GM12864 (cell line): ENCODE data around the gene SOX14.

Source experiments
- DNase-seq: peaks from one replicate; pipeline ENCODE4 v3.0.0-alpha.2; 2011; ENCODE audit warnings: low read depth
- H3K4me3 ChIP-seq: 2 replicates; pipeline ENCODE4 v1.5.1; 2011; ENCODE audit warnings: mild to moderate bottlenecking, low read depth, low read length, control low read depth
- CTCF ChIP-seq: IDR thresholded peaks from 2 replicates; pipeline ENCODE4 v1.5.1; 2011; ENCODE audit warnings: low read depth, mild to moderate bottlenecking, moderate library complexity, low read length, control low read depth, inconsistent platforms; ENCODE audit errors: missing control alignments

SOX14 gene

DNA sequence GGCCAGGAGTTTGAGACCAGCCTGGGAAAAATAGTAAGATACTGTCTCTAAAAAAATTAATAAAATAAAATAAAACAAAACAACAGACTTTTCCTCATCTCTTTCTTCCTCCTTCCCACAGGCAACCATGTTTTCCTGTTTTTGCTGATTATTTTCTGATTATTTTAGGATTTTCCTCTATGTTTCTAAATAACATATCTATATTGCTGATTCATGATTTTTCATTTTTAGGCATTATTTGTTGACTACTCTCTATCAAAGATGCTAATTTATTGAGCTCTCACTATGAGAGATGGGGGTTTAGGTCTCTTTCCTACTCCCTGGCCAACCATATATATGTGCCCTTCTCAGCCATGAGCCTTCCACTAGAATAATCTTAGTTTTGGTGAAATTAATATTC is 45.4 kb downstream of the SOX14 start:
- no peak for TF ChIP-seq CTCF
- no peak for DNase-seq
- no peak overlapping the region for H3K4me3 ChIP-seq

DNA sequence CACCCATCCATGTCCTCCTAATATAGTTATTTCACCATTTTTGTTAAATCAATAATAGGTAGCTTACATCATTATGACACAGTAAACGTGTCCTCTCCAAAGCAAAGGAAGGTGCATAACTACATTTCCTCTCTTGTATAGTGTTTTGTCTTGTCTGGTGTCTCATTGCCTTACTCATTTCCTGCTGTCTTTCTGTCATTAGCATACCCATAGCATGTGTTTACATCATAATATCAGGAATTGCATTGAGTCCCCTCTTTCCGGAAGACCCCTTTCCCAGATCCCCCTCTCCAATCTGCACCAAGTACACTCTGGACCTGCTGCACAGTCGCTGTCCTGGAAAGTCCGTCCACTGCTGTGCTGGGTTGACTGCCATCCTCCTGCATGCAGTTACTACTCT is 47.9 kb downstream of the SOX14 start:
- no peak for TF ChIP-seq CTCF

DNA sequence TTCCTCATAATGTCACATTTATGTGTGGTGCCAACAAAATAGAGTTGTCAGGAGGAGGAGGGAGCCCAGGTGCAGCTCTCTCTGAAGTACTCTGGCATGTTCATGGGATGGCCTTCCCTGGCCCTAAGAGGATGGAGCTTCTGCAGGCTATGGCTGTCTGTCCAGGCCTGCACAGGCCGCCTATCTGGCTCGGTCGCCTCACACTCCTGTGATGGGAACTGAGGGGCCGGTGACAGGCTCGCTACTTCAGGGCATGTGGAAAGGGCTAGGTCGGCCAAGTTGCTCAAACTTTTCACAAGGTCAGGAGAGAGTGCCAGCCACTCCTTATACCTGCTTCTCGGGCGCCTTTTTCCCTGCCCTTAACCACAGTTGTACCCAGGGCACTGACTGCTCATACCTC is 51.1 kb downstream of the SOX14 start:
- no peak for TF ChIP-seq CTCF
- no peak for DNase-seq
- no peak overlapping the region for H3K4me3 ChIP-seq

More for the DNA sequence above, 47.9 kb downstream of the SOX14 start:
- no peak for DNase-seq
- no peak overlapping the region for H3K4me3 ChIP-seq
